ENCODE results near the gene PUS1. TPM values are rescaled to one million over a fixed set of nuclear protein-coding genes. Genes with fewer than 3 reads are reported as not detected.

Gene PUS1
- total RNA-seq, 1 experiment from 2014 or later = 44.6 TPM

- in situ Hi-C loops (cut with HindIII; ENCODE audit: low sequenced_read_pairs) = no loop called here
- no peak for DNase-seq (ENCODE audit: low spot score)
These were observed 1.7 kb upstream of the PUS1 start for GRCh38 chr12:131927110-131928079.

- in situ Hi-C loops (cut with HindIII; ENCODE audit: low sequenced_read_pairs) = no loop called here
- DNase-seq (ENCODE audit: low spot score) = no peak
These were observed 881 bp upstream of the PUS1 start for GRCh38 chr12:131928080-131928710.

- DNase-seq (ENCODE audit: low spot score) = no peak
- in situ Hi-C loops (cut with HindIII; ENCODE audit: low sequenced_read_pairs) = no loop called here
These were observed 743 bp downstream of the PUS1 start for GRCh38 chr12:131929581-131930456.

GRCh38 chr12:131930510-131930909, 1.4 kb downstream of the PUS1 start:
- DNase-seq (ENCODE audit: low spot score) = no peak
- in situ Hi-C loops (cut with HindIII; ENCODE audit: low sequenced_read_pairs) = no loop called here

GRCh38 chr12:131933387-131933786, 4.3 kb downstream of the PUS1 start:
- in situ Hi-C loops (cut with HindIII; ENCODE audit: low sequenced_read_pairs) = no loop called here
- DNase-seq (ENCODE audit: low spot score) = no peak

GRCh38 chr12:131934535-131934934, 5.5 kb downstream of the PUS1 start:
- in situ Hi-C loops (cut with HindIII; ENCODE audit: low sequenced_read_pairs) = no loop called here

GRCh38 chr12:131938082-131938481, 9.0 kb downstream of the PUS1 start:
- no peak for DNase-seq (ENCODE audit: low spot score)
- in situ Hi-C loops (cut with HindIII; ENCODE audit: low sequenced_read_pairs) = no loop called here

More at GRCh38 chr12:131934535-131934934, 5.5 kb downstream of the PUS1 start:
- DNase-seq (ENCODE audit: low spot score) = no peak

- DNase-seq (ENCODE audit: low spot score) = no peak
- in situ Hi-C loops (cut with HindIII; ENCODE audit: low sequenced_read_pairs) = no loop called here
These were observed 9.9 kb downstream of the PUS1 start for GRCh38 chr12:131939007-131939406.

- in situ Hi-C loops (cut with HindIII; ENCODE audit: low sequenced_read_pairs) = no loop called here
- DNase-seq (ENCODE audit: low spot score) = no peak
These were observed 11.1 kb downstream of the PUS1 start for GRCh38 chr12:131940141-131940547.

- no peak for DNase-seq (ENCODE audit: low spot score)
- in situ Hi-C loops (cut with HindIII; ENCODE audit: low sequenced_read_pairs) = no loop called here
These were observed 12.3 kb downstream of the PUS1 start for GRCh38 chr12:131941116-131941986.

- DNase-seq (ENCODE audit: low spot score) = no peak
These were observed 12.9 kb downstream of the PUS1 start for GRCh38 chr12:131941987-131942341.

GRCh38 chr12:131942671-131943070, 13.6 kb downstream of the PUS1 start:
- DNase-seq (ENCODE audit: low spot score) = no peak
- in situ Hi-C loops (cut with HindIII; ENCODE audit: low sequenced_read_pairs) = no loop called here

More at GRCh38 chr12:131941987-131942341, 12.9 kb downstream of the PUS1 start:
- in situ Hi-C loops (cut with HindIII; ENCODE audit: low sequenced_read_pairs) = no loop called here

- in situ Hi-C loops (cut with HindIII; ENCODE audit: low sequenced_read_pairs) = no loop called here
- DNase-seq (ENCODE audit: low spot score) = no peak
These were observed 14.3 kb downstream of the PUS1 start for GRCh38 chr12:131943389-131943788.

GRCh38 chr12:131943876-131944275, 14.8 kb downstream of the PUS1 start:
- in situ Hi-C loops (cut with HindIII; ENCODE audit: low sequenced_read_pairs) = no loop called here
- no peak for DNase-seq (ENCODE audit: low spot score)

GRCh38 chr12:131944601-131945251, 15.7 kb downstream of the PUS1 start:
- no peak for DNase-seq (ENCODE audit: low spot score)
- in situ Hi-C loops (cut with HindIII; ENCODE audit: low sequenced_read_pairs) = no loop called here

GRCh38 chr12:131946757-131947156, 17.7 kb downstream of the PUS1 start:
- in situ Hi-C loops (cut with HindIII; ENCODE audit: low sequenced_read_pairs) = no loop called here
- DNase-seq (ENCODE audit: low spot score) = no peak

GRCh38 chr12:131947482-131948027, 18.5 kb downstream of the PUS1 start:
- in situ Hi-C loops (cut with HindIII; ENCODE audit: low sequenced_read_pairs) = no loop called here
- DNase-seq (ENCODE audit: low spot score) = no peak

GRCh38 chr12:131948166-131948712, 19.2 kb downstream of the PUS1 start:
- DNase-seq (ENCODE audit: low spot score) = no peak
- in situ Hi-C loops (cut with HindIII; ENCODE audit: low sequenced_read_pairs) = no loop called here

Measured in G401 (cell line).